K562 (cell line): ENCODE results near the gene UBE2I. TPM values are rescaled to one million over a fixed set of nuclear protein-coding genes. Genes with fewer than 3 reads are reported as not detected.
A peak's percentile ranks its signal among the peaks of the same experiment; 100 is the strongest.

Experiments
- ARID2 ChIP-seq: fragments of 450-650 bp; IDR thresholded peaks from 2 replicates; pipeline ENCODE4 v1.6.1; 2017; ENCODE audit warnings: antibody characterized with exemption, mild to moderate bottlenecking
- BCOR ChIP-seq: fragments of 450-650 bp; IDR thresholded peaks from 2 replicates; pipeline ENCODE4 v1.6.1; 2016
- CBFA2T3 ChIP-seq: fragments of 450-650 bp; IDR thresholded peaks from 2 replicates; pipeline ENCODE4 v1.6.1; 2017
- CREM ChIP-seq: IDR thresholded peaks from 2 replicates; pipeline ENCODE4 v1.6.1; 2014; ENCODE audit warnings: antibody characterized with exemption, low read depth
- GTF2A2 ChIP-seq: IDR thresholded peaks from 2 replicates; pipeline ENCODE4 v1.6.1; 2016; ENCODE audit warnings: mild to moderate bottlenecking, missing genetic modification characterization, missing compliant biosample characterization
- HDAC1 ChIP-seq, 2 experiments: fragments of 450-650 bp; IDR thresholded peaks; 2 replicates each; pipeline ENCODE4 v1.6.1; 2016 to 2017; ENCODE audit warnings: inconsistent platforms in 1 of 2, mild to moderate bottlenecking in 1 of 2, moderate library complexity in 1 of 2
- HMGN3 ChIP-seq: IDR thresholded peaks from 2 replicates; pipeline ENCODE4 v1.6.1; 2011; ENCODE audit warnings: borderline replicate concordance, low read depth, mild to moderate bottlenecking, mixed read lengths, low read length; ENCODE audit not compliant: insufficient read length; ENCODE audit errors: extremely low read depth
- KAT8 ChIP-seq: fragments of 450-650 bp; IDR thresholded peaks from 2 replicates; pipeline ENCODE4 v1.6.1; 2016; ENCODE audit warnings: low read depth, mild to moderate bottlenecking
- NRF1 ChIP-seq, 2 experiments: fragments of 450-650 bp; IDR thresholded peaks in 1 of 2; conservative IDR thresholded peaks in 1 of 2; 2 replicates each; pipeline ENCODE4 v1.6.1; 2014; ENCODE audit warnings: mild to moderate bottlenecking in 2 of 2
- TEAD1 ChIP-seq, 2 experiments: fragments of 450-650 bp in 1 of 2; sonication (generic) in 1 of 2; formaldehyde crosslinking; IDR thresholded peaks; 2 replicates each; pipeline versions ENCODE4 v1.4.0 to v1.8.0; 2020 to 2022; ENCODE audit warnings: mild to moderate bottlenecking in 2 of 2, missing genetic modification reagents in 1 of 2
- ZNF695 ChIP-seq: fragments of 450-650 bp; formaldehyde crosslinking; IDR thresholded peaks from 2 replicates; pipeline ENCODE4 v1.4.0; 2020; ENCODE audit warnings: mild to moderate bottlenecking, moderate library complexity
- ZNF785 ChIP-seq: fragments of 250-450 bp; sonication (Bioruptor Pico); IDR thresholded peaks from 2 replicates; pipeline ENCODE4 v1.4.0; 2020; ENCODE audit warnings: mild to moderate bottlenecking
- polyA plus RNA-seq, 8 experiments: library from polyadenylated mRNA; depleted of rRNA in 4 of 8; stranded (reverse) in 5 of 8; unstranded in 3 of 8; fragments of >200 nt; fragmentation: Nextera tagmentation in 2 of 8; fragmentation: Illumina TruSeq in 1 of 8; extraction: Ambion mirVana in 2 of 8; extraction: Trizol in 1 of 8; gene quantifications; 2 replicates each; pipeline versions ENCODE4 v1.2.1 to v1.2.3, GENCODE V29; 2011 to 2014; ENCODE audit warnings: inconsistent platforms in 1 of 8, missing spikeins in 1 of 8
- total RNA-seq, 7 experiments: library from RNA; depleted of rRNA in 6 of 7; stranded (reverse); fragments of >200 nt in 6 of 7; fragmentation: Illumina TruSeq in 2 of 7; extraction: Trizol in 2 of 7; gene quantifications; 2 replicates each; pipeline versions ENCODE4 v1.2.1 to v1.2.3, GENCODE V29; 2011 to 2021; ENCODE audit warnings: low replicate concordance in 1 of 7
- TF ChIP-seq, protein P1 (sequence below): sonication (generic); formaldehyde crosslinking; IDR thresholded peaks from 2 replicates; pipeline ENCODE4 v1.8.0; 2022; ENCODE audit warnings: mild to moderate bottlenecking, missing genetic modification reagents
- TF ChIP-seq, protein P2 (sequence below): fragments of 250-450 bp; sonication (Bioruptor Pico); IDR thresholded peaks from 2 replicates; pipeline ENCODE4 v1.9.0; 2021; ENCODE audit warnings: mild to moderate bottlenecking, inconsistent platforms

UBE2I gene
- total and polyA plus RNA-seq, 9 of the 15 experiments (the other 6 are each of a cell fraction or from before 2014, with no cell fraction given) = 36.6 to 254 (median 104) TPM

- TF ChIP-seq, protein P1, sequence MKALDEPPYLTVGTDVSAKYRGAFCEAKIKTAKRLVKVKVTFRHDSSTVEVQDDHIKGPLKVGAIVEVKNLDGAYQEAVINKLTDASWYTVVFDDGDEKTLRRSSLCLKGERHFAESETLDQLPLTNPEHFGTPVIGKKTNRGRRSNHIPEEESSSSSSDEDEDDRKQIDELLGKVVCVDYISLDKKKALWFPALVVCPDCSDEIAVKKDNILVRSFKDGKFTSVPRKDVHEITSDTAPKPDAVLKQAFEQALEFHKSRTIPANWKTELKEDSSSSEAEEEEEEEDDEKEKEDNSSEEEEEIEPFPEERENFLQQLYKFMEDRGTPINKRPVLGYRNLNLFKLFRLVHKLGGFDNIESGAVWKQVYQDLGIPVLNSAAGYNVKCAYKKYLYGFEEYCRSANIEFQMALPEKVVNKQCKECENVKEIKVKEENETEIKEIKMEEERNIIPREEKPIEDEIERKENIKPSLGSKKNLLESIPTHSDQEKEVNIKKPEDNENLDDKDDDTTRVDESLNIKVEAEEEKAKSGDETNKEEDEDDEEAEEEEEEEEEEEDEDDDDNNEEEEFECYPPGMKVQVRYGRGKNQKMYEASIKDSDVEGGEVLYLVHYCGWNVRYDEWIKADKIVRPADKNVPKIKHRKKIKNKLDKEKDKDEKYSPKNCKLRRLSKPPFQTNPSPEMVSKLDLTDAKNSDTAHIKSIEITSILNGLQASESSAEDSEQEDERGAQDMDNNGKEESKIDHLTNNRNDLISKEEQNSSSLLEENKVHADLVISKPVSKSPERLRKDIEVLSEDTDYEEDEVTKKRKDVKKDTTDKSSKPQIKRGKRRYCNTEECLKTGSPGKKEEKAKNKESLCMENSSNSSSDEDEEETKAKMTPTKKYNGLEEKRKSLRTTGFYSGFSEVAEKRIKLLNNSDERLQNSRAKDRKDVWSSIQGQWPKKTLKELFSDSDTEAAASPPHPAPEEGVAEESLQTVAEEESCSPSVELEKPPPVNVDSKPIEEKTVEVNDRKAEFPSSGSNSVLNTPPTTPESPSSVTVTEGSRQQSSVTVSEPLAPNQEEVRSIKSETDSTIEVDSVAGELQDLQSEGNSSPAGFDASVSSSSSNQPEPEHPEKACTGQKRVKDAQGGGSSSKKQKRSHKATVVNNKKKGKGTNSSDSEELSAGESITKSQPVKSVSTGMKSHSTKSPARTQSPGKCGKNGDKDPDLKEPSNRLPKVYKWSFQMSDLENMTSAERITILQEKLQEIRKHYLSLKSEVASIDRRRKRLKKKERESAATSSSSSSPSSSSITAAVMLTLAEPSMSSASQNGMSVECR (CRISPR knock-in tag) = no peak
- TF ChIP-seq BCOR (no peak), ARID2 (no peak), NRF1 (conservative IDR thresholded peaks at IDR 0.05 in 1 of 2, IDR thresholded peaks at IDR 0.05 in 1 of 2) (peak in 1 of 2 experiments; percentile 23; a peak in 2 of 4 replicates), CBFA2T3 (no peak), KAT8 (no peak), ZNF785 (no peak), ZNF695 (CRISPR knock-in tag) (no peak), TEAD1 (CRISPR knock-in tag; IDR thresholded peaks at IDR 0.05) (no peak), HMGN3 (peak; percentile 37), HDAC1 (IDR thresholded peaks at IDR 0.05) (peak in 1 of 2 experiments; percentile 72; a peak in 1 of 4 replicates), GTF2A2 (tag) (no peak), CREM (0 out of 2 replicates have a peak, but pooled peaks have one; percentile 8)
- TF ChIP-seq, protein P2, sequence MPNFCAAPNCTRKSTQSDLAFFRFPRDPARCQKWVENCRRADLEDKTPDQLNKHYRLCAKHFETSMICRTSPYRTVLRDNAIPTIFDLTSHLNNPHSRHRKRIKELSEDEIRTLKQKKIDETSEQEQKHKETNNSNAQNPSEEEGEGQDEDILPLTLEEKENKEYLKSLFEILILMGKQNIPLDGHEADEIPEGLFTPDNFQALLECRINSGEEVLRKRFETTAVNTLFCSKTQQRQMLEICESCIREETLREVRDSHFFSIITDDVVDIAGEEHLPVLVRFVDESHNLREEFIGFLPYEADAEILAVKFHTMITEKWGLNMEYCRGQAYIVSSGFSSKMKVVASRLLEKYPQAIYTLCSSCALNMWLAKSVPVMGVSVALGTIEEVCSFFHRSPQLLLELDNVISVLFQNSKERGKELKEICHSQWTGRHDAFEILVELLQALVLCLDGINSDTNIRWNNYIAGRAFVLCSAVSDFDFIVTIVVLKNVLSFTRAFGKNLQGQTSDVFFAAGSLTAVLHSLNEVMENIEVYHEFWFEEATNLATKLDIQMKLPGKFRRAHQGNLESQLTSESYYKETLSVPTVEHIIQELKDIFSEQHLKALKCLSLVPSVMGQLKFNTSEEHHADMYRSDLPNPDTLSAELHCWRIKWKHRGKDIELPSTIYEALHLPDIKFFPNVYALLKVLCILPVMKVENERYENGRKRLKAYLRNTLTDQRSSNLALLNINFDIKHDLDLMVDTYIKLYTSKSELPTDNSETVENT (CRISPR knock-in tag) = no peak
These were observed 23.8 kb downstream of the UBE2I start, which contains the start of gene BAIAP3 (continued) for GRCh38 chr16:1333149-1333812.
